ENCODE measurements around the gene SH3RF1. TPM values are rescaled to one million over a fixed set of nuclear protein-coding genes. Genes with fewer than 3 reads are reported as not detected.
"Not testable (repeated sequence)": the region's sequence is repeated elsewhere in the genome, so short reads cannot be mapped to it uniquely, and the experiment has no call there.

Gene SH3RF1
- total and polyA plus RNA-seq, 8 donors = 4.0 to 30.6 (median 12.7) TPM

DNA sequence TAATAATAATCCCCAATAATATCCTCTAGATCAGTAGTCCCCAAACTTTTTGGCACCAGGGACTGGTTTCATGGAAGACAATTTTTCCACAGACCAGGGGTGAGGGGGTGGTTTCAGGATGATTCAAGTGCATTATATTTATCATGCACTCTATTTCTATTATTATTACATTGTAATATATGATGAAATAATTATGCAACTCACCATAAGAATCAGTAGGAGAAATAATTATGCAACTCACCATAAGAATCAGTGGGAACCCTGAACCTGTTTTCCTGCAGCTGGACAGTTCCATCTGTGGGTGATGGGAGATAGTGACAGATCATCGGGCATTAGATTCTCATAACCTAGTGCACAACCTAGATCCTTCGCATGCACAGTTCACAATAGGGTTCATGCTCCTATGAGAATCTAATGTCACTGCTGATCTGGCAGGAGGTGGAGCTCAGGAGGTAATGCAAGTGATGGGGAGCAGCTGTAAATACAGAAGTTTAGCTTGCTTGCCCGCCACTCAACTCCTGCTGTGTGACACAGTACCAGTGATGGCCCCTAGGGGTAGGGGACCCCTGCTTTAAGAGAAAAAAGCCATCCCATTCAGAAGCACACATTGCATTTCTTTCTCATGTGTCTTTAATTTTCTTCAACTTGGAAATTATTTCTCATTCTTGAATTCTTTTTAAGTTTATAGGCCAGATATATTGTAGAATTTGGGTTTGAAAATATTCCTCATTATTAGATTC is 16.0 kb upstream of the SH3RF1 start:
- no peak for FAIRE-seq
- H3K4me1 ChIP-seq = no peaks in the 10 kb centered on the region
- 93 to 96% methylated on average over 3 of the region's 3 CpGs for WGBS, 2 donors

DNA sequence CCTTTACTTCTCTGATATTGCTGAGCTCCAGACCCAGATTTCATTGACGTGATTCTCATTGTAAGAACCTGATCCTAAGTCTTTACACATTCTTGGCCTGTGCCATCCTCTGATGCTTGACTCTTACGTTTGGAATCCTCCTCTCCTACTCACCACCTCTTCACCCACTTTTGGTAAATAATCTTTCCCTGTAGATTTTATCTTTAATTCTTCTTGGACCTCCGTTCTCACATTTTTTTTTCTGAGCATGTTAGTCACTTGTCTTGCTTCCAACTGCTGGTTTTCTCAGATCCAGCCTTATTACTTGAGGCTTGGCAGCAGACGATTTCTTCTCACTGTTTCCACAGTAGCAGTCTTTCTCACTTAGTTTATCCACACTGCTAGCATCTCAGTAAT is 12.4 kb upstream of the SH3RF1 start:
- Histone ChIP-seq H3K4me1 (no peaks in the 10 kb centered on the region), H3K27me3 (no peaks in the 10 kb centered on the region), H3K36me3 (no peaks in the 10 kb centered on the region), H3K9me3 (no peaks in the 10 kb centered on the region), H3K27ac (no peak overlapping the region), H3K4me3 (no peak overlapping the region)
- TF ChIP-seq, protein P1, sequence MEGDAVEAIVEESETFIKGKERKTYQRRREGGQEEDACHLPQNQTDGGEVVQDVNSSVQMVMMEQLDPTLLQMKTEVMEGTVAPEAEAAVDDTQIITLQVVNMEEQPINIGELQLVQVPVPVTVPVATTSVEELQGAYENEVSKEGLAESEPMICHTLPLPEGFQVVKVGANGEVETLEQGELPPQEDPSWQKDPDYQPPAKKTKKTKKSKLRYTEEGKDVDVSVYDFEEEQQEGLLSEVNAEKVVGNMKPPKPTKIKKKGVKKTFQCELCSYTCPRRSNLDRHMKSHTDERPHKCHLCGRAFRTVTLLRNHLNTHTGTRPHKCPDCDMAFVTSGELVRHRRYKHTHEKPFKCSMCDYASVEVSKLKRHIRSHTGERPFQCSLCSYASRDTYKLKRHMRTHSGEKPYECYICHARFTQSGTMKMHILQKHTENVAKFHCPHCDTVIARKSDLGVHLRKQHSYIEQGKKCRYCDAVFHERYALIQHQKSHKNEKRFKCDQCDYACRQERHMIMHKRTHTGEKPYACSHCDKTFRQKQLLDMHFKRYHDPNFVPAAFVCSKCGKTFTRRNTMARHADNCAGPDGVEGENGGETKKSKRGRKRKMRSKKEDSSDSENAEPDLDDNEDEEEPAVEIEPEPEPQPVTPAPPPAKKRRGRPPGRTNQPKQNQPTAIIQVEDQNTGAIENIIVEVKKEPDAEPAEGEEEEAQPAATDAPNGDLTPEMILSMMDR (IDR thresholded peaks at IDR 0.05) = no peak
- ATAC-seq (no peak), FAIRE-seq (no peak), DNase-seq (no peak)
- intact Hi-C loops (cut with DNase I) = no loop called here
- 66 to 74% methylated on average over 4 of the region's 4 CpGs for WGBS, 2 donors

More for the DNA sequence above, 16.0 kb upstream of the SH3RF1 start:
- TF ChIP-seq, protein P1 (IDR thresholded peaks at IDR 0.05) = no peak
- Histone ChIP-seq H3K36me3 (no peaks in the 10 kb centered on the region), H3K4me3 (no peak overlapping the region), H3K27ac (no peak overlapping the region), H3K9me3 (no peaks in the 10 kb centered on the region), H3K27me3 (no peaks in the 10 kb centered on the region)
- intact Hi-C loops (cut with DNase I) = no loop called here
- DNase-seq = no peak
- no peak for ATAC-seq

- Histone ChIP-seq H3K36me3 (no peaks in the 10 kb centered on the region), H3K4me1 (no peaks in the 10 kb centered on the region), H3K4me3 (no peak overlapping the region), H3K27ac (no peak overlapping the region), H3K27me3 (no peaks in the 10 kb centered on the region), H3K9me3 (no peaks in the 10 kb centered on the region)
- intact Hi-C loops (cut with DNase I) = no loop called here
- DNase-seq (no peak), FAIRE-seq (no peak), ATAC-seq (no peak)
- 95 to 100% methylated on average over 2 of the region's 2 CpGs for WGBS, 2 donors
- TF ChIP-seq, protein P1 (IDR thresholded peaks at IDR 0.05) = no peak
Measured at GRCh38 chr4:169282429-169283113, 11.8 kb upstream of the SH3RF1 start.

DNA sequence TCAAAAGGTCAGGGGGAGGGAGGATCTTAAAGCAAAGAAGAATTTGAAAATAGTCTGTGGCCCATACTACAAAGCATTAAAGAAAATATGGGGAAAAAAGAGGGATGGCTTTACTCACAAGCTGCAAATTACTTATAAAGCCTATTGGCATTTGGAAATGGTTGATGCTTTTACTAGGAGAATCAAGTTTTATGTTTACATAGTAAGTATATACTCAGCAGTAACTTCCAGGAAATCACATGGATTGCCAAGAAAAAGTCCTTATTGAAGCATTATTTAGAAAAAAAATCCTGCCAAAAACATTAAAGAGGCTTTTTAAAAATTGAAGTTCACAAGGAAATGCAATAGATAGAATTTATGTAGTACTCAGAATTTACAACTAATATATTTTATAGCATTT is 8.4 kb upstream of the SH3RF1 start:
- Histone ChIP-seq H3K36me3 (no peaks in the 10 kb centered on the region), H3K9me3 (no peaks in the 10 kb centered on the region), H3K27ac (no peak overlapping the region), H3K4me1 (no peaks in the 10 kb centered on the region), H3K4me3 (no peak overlapping the region), H3K27me3 (no peaks in the 10 kb centered on the region)
- FAIRE-seq (no peak), DNase-seq (no peak), ATAC-seq (no peak)
- intact Hi-C loops (cut with DNase I) = loop anchor here in 1 of 3 donors (10.0 kb wide), 1 partner anchor 264 kb away; the partner anchor contains the start of gene CBR4
- TF ChIP-seq, protein P1 (IDR thresholded peaks at IDR 0.05) = no peak

- FAIRE-seq (no peak), DNase-seq (no peak), ATAC-seq (no peak)
- no peaks in the 10 kb centered on the region for H3K4me1 ChIP-seq
- intact Hi-C loops (cut with DNase I) = loop anchor here in 1 of 3 donors (10.0 kb wide), 1 partner anchor 264 kb away; the partner anchor contains the start of gene CBR4
- no peak overlapping the region for H3K27ac ChIP-seq
- H3K36me3 ChIP-seq = no peaks in the 10 kb centered on the region
- H3K9me3 ChIP-seq = no peaks in the 10 kb centered on the region
- no peak overlapping the region for H3K4me3 ChIP-seq
- no peaks in the 10 kb centered on the region for H3K27me3 ChIP-seq
- TF ChIP-seq, protein P1 (IDR thresholded peaks at IDR 0.05) = no peak
Measured at GRCh38 chr4:169278624-169279023, 7.9 kb upstream of the SH3RF1 start.

GRCh38 chr4:169277838-169278237 is 7.1 kb upstream of the SH3RF1 start:
- WGBS, 2 donors = 96 to 97% methylated on average over 3 of the region's 3 CpGs
- not testable (repeated sequence) for H3K36me3 ChIP-seq, FAIRE-seq

More at GRCh38 chr4:169277838-169278237, 7.1 kb upstream of the SH3RF1 start:
- not testable (repeated sequence) for H3K4me3 ChIP-seq, ATAC-seq, H3K27me3 ChIP-seq, H3K9me3 ChIP-seq, H3K27ac ChIP-seq, H3K4me1 ChIP-seq, DNase-seq
- intact Hi-C loops (cut with DNase I) = loop anchor here in 1 of 3 donors (10.0 kb wide), 1 partner anchor 263 kb away; the partner anchor contains the start of gene CBR4

All from pancreas (tissue), 10 donors.